SH-SY5Y (cell line): ENCODE results near the gene ACE.

Experiments used
- GATA2 ChIP-seq: IDR thresholded peaks from 2 replicates; pipeline ENCODE4 v1.6.1; 2011; ENCODE audit warnings: mild to moderate bottlenecking, low read depth, low read length
- GATA3 ChIP-seq: IDR thresholded peaks from 2 replicates; pipeline ENCODE4 v1.6.1; 2011; ENCODE audit warnings: low read depth, mild to moderate bottlenecking, low read length, moderate library complexity

DNA sequence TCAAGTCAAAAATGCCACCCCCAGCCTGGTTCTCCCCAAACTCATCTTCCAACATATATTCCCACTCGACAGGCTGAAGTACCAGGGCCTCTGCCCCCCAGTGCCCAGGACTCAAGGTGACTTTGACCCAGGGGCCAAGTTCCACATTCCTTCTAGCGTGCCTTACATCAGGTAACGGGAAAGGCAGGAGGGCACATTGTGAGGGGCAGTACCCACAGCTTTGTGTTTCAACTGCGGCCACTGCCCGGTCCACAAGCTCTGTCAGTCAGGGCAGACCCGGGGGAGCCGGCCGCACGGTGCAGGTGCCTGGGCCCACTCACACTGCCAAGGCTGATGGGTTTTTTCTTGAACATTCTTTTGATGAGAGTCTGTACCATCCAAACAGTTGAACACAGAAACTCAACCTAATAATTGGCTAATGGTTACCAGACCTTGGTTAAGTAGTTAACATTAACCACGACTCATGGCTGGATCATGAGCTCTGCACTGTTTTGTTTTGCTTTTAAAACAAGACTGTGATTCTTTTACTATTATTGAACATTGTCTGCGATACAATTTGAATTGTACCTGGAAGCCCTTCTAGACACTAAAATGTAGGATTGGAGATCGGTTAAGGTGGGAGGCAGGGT lies 17.6 kb downstream of the ACE start:
- no peak for TF ChIP-seq GATA2
- no peak for TF ChIP-seq GATA3
